CD4-positive, alpha-beta T cell treated with Interferon gamma for 1 hour (primary cell): ENCODE data around the gene TTC39A.
A peak's percentile ranks its signal among the peaks of the same experiment; 100 is the strongest.

ENCODE experiments used
- DNase-seq: peaks from one replicate; pipeline ENCODE4 v3.0.0-alpha.2; 2020

The TTC39A gene

GRCh38 chr1:51296383-51297357 is 33.7 kb downstream of the TTC39A start:
- DNase-seq, result peak; percentile 55

- DNase-seq, result no peak
These were observed 34.4 kb downstream of the TTC39A start for GRCh38 chr1:51295926-51296325.

- DNase-seq, result no peak
These were observed 35.7 kb downstream of the TTC39A start for GRCh38 chr1:51294566-51295184.

DNA sequence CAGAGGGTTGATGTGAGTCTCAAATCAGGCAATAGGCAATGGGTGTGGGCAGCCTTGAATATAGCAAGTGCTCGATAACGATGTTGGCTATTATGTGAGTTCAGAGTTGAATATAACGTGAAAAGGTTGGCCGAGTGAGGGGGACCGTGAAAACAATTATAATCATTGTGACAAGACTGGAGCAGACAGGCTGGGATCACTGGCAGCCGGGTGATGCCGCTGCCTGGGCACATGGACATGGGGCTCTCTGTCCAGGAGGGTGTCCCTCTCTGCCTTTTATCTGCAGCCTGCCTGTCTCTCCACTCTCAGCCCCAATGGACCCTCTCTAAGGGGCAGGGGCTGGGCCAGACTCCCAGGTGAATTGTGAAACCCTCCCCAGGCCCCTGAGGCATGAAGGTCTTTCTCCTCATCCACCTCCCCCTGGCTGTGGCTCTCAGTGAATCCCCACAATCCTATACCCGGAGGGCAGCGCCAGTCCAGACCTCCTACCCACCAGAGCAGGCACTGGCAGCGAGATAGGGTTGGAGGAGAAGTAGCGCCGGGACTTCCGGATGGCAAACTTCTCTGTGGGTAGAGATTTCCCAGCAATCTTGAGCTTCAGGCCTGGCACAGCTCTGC is 36.4 kb downstream of the TTC39A start:
- no peak for DNase-seq

DNA sequence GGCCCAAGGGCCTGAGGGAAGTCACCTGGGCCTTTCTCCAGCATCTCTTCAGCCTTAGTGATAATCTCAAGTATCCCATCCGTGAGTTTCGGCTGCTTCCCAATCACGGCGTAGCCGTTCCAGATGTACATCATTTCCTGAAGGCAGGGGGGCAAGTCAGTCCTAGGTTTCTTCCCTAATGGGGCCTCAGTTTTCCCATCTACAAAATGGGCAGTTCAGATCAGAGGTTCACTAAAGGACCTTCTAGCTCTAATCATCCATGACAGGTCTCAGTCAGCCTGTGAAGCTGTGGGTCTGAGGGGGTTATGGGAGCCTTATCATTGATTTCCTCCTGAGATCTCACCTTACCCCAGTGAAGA is 39.9 kb downstream of the TTC39A start:
- no peak for DNase-seq

DNA sequence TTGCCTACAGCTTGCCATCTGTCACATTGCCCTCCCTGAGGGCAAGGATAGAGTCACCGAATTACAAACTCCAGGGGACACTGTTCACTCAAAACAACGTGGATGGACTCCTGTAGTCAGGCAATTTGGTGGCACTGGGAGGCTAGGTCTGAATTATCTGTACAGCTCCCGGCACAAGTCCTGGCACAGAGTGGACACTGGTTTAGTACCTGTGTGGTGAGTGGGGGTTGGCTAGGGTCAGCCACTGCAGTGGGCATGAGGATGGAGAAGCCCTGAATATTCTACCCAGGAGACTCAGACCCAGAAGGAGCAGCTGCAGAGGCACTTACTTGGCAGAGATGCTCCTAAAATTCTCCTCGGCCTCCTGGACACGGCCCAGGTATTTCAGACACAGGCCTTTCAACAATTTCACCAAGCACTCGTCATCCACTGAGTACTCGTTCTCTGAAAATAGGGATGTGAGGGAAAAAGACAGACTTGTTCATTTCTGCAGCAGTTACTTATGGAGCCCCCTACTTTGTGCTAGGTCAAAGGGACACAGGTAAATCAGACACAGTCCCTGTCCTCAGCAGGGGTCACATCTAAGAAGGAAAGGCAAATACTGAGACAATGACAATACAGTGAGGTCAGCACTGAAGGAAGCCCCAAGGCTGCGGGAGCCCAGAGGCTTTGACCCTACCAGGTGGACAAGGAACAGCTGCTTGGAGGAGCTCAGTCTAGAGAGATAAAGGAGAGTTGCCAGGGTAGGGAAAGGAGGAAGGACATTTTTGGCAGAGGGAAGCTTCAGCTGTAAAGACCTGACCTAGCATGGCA is 40.5 kb downstream of the TTC39A start:
- no peak for DNase-seq

- DNase-seq, result no peak
These were observed 41.8 kb downstream of the TTC39A start for GRCh38 chr1:51288578-51288977.

GRCh38 chr1:51287966-51288365 is 42.4 kb downstream of the TTC39A start:
- DNase-seq, result no peak

DNA sequence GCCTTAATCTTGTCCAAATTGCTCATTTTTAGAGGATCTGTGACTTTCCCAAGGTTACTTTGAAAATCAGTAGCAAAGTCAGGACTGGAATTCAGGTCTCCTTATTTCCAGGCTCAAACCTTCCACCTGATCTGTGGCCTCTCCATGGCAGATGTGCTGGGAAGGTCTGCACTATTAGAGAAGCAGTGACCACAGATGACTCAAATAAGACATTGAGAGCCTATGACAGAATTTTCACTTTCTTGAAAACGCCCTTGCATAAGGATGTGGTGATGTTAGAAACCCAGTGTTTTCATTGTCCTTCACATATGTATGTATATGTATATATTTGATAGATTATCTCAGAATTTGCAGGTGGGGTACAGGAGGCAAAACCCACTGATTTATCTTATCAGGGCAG is 45.3 kb downstream of the TTC39A start:
- DNase-seq, result no peak

DNA sequence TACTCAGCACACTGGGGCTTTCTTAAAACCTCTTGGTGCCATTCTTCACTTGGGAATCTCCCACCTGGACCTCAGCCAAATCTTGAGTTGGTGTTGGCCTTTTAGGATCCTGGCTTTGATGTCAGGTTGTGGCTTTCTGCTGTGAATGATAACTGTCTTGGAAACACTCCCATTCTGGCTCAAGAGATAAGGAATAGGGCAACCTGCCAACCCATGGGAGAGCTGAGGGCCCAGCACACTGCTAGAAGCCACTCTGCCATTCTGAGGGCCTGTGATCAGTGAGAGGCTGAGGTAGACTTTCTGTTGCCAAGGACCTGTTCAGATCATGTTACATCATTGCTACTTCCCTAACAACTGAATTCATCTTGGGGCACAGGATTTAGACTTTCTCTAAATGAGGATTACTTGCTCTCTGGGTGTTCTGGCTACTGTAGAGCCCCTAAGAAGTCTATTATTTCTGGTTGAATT is 45.8 kb downstream of the TTC39A start:
- no peak for DNase-seq

DNA sequence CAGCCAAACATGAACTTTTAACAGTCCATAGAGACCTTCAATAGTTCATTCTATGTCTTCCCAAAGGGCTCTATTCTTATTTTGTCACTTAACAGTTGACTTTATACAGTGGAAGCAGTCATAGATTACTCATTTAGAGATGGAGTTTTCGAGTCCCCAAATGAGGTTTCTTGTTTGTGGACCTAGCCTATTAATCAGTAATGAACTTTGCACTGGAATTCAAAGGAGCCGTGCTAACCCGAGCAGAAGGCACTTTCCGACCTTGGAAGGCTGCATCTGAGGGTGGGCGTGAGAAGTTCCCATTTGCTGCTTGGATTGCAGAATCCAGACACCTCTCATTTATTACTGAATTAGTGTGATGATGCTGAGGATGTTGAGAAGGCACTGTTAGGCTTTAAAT is 46.4 kb downstream of the TTC39A start:
- DNase-seq, result no peak

- no peak for DNase-seq
These were observed 47.8 kb downstream of the TTC39A start for GRCh38 chr1:51282605-51283004.

DNA sequence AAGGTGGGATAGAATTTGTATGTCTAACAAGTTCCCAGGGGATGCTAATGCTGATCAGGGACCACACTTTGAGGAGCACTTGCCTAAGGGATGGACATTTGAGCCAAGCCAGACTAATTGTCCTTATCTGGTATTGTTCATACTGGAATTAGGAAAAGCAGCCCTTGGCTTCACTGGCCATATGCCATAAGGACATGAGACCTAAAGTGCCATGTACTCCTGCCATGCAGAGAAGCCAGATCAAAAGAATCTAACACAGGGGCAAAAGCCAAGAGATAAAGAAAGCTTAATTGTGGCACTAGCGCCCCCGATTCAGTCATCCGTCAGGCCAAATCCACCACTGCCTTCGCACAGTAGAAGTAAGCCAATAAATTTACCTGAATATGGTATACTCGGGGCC is 48.6 kb downstream of the TTC39A start:
- DNase-seq, result no peak

DNA sequence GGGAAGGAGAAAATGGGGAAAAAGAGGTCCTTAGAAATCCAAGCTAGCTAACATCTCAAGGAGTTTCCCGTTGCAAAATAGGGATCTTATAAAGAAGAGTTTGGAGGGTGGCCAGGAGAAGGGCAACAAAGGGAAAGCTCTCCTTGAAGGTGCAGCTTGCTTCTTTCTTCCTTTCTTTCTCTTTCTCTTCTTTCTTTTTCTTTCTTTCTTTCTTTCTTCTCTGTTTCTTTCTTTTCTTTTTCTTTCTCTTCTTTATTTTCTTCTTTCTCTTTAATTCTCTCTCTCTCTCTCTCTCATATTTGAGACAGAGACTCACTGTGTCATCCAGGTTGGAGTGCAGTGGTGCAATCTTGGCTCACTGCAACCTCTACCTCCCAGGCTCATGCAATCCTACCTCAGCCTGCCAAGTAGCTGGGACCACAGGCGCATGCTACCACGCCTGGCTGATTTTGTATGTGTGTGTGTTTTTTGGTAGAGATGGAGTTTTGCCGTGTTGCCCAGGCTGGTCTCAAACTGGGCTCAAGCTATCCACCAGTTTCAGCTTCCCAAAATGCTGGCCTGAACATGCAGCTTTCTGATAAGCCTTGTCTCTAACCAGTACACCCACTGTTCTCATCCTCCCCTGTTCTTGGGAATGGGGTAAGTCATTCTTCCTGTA is 49.9 kb downstream of the TTC39A start:
- DNase-seq, result no peak

DNA sequence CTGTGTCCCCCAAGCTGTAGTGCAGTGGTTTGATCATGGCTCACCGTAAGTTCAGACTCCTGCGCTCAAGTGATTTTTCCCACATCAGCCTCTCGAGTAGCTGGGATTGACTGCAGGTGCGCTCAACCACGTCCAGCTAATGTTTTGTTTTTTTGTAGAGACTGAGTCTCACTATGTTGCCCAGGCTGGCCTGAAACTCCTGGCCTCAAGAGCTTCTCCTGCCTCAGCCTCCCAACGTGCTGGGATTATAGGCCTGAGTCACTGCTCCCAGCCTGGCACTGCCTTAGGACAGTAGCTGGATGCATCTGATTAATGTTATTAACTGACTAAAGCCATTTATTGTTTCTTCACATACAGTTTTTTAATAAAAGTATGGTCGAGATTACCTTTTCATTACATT is 54.1 kb downstream of the TTC39A start:
- DNase-seq, result no peak

DNA sequence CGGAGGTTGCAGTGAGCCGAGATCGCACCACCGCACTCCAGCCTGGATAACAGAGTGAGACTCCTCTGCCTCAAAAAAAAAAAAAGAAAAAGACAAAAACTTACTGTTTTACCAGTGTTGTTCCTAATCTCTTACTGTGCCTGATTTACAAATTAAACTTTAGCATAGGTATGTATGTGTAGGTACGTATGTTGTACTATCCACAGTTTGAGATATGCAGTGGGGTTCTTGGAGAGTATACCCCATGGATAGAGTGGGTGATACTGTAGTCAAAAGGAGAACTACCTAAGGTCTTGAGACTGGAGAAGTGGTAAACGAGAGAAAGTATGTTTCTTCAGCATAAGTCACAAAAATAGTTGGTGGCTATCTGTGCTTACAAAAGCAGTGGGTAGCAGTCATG is 55.7 kb downstream of the TTC39A start:
- DNase-seq, result no peak

DNA sequence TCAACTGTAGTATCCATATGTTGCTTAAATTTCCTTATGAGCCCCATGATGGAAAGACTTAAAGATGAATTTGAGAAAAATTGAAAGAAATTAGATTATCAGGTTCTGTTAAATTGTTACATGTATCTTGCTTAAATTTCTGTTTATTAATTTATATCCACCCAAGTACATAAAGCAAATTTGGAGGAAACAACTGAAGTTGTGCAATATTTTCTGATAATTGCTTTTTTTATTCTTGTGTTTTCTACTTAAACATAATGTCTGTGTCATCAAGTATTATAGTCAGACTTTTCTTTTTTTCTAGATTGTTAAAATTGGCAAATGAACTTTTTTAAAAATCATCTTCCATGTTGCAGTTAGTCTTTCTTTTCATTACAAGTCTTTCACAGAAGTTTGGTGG is 57.4 kb downstream of the TTC39A start:
- DNase-seq, result no peak

- no peak for DNase-seq
These were observed 59.6 kb downstream of the TTC39A start for GRCh38 chr1:51270751-51271150.

GRCh38 chr1:51268634-51269033 is 61.7 kb downstream of the TTC39A start:
- DNase-seq, result no peak

DNA sequence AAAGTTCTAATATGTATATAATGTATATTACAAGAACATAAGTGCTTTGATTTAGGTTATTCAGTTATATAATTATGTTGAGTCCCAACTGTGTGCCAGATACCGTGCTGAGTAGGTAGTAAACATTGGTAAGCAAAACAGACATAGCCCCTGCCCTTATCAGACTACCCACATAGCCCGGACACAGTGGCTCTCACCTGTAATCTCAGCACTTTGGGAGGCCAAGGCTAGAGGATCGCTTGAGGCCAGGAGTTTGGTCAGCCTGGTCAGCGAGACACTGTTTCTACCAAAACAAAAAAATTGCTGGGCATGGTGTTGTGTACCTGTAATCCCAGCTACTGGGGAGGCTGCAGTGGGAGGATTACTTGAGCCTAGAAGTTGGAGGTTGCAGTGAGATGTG is 63.6 kb downstream of the TTC39A start:
- no peak for DNase-seq

DNA sequence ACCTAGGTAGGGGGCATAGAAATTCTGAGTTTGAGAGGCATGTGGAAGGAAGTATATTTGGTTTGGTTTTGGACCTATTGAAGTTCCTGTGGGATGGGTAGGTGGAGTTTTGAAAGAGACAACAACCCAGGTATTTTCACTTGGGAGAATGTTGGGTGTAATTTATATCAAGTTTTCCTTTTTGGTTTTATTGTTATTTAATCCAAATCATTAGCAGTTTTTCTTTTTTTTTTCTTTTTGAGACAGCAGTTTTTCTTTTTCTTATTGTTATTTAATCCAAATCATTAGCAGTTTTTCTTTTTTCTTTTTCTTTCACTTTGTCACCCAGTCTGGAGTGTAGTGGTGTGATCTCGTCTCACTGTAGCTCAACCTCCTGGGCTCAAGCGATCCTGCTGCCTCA is 64.2 kb downstream of the TTC39A start:
- no peak for DNase-seq

GRCh38 chr1:51265618-51266017 is 64.7 kb downstream of the TTC39A start:
- DNase-seq, result no peak

GRCh38 chr1:51264451-51264850 is 65.9 kb downstream of the TTC39A start:
- no peak for DNase-seq
